HFFc6 (cell line): ENCODE data around the gene NEK6. TPM values are rescaled to one million over a fixed set of nuclear protein-coding genes. Genes with fewer than 3 reads are reported as not detected.

Experiments used
- DNase-seq: peaks from one replicate; pipeline ENCODE4 v3.0.0-alpha.2; 2018
- H3K27ac Mint-ChIP-seq: 2 replicates; pipeline ENCODE4 v1.8.0; 2020; ENCODE audit warnings: mild to moderate bottlenecking, mixed read lengths
- H3K27me3 Mint-ChIP-seq: 2 replicates; pipeline ENCODE4 v1.8.0; 2021; ENCODE audit warnings: mild to moderate bottlenecking, moderate library complexity, mixed read lengths; ENCODE audit not compliant: insufficient read depth
- H3K36me3 Mint-ChIP-seq: 2 replicates; pipeline ENCODE4 v1.8.0; 2021; ENCODE audit warnings: low read depth, mixed read lengths
- H3K4me1 Mint-ChIP-seq: 2 replicates; pipeline ENCODE4 v1.8.0; 2020; ENCODE audit warnings: low read depth, mixed read lengths
- H3K4me3 Mint-ChIP-seq: 2 replicates; pipeline ENCODE4 v1.8.0; 2020; ENCODE audit warnings: mild to moderate bottlenecking, moderate library complexity, mixed read lengths
- H3K9me3 Mint-ChIP-seq: 2 replicates; pipeline ENCODE4 v1.8.0; 2020; ENCODE audit warnings: mild to moderate bottlenecking, mixed read lengths
- CTCF ChIP-seq: fragments of 200-600 bp; sonication (generic); IDR thresholded peaks from 2 replicates; pipeline ENCODE4 v1.5.0; 2021; ENCODE audit warnings: antibody characterized with exemption, mild to moderate bottlenecking
- total RNA-seq, 6 experiments: library from RNA; stranded (reverse); fragmentation: NEBNext Ultra II Directional; extraction: Animal tissue kit (Norgen Biotek cat#: 25700); gene quantifications; 2 replicates in 1 of 6; 3 replicates in 5 of 6; pipeline ENCODE4 v1.2.3, GENCODE V29; 2021

NEK6 gene
- total RNA-seq, 6 experiments from 2014 or later = 66.5 to 81.1 (median 71.4) TPM

- no peak for TF ChIP-seq CTCF
- H3K27ac Mint-ChIP-seq = no peak overlapping the region
- no peak overlapping the region for H3K4me3 Mint-ChIP-seq
- peaks cover 20% of the 10 kb centered on the region; the same call in 1 of the 2 replicates for H3K36me3 Mint-ChIP-seq
- DNase-seq = no peak
- no peaks in the 10 kb centered on the region for H3K9me3 Mint-ChIP-seq
- peaks cover 6% of the 10 kb centered on the region for H3K27me3 Mint-ChIP-seq
- peaks cover 11% of the 10 kb centered on the region for H3K4me1 Mint-ChIP-seq
These were observed 65.1 kb downstream of the NEK6 start for GRCh38 chr9:124322618-124323432.

GRCh38 chr9:124323904-124324303 is 66.2 kb downstream of the NEK6 start:
- no peak for DNase-seq
- H3K4me3 Mint-ChIP-seq = no peak overlapping the region
- no peak for TF ChIP-seq CTCF
- H3K36me3 Mint-ChIP-seq = peaks cover 19% of the 10 kb centered on the region; the same call in 1 of the 2 replicates
- H3K9me3 Mint-ChIP-seq = no peaks in the 10 kb centered on the region
- no peak overlapping the region for H3K27ac Mint-ChIP-seq
- H3K4me1 Mint-ChIP-seq = peaks cover 11% of the 10 kb centered on the region
- H3K27me3 Mint-ChIP-seq = peaks cover 6% of the 10 kb centered on the region

- Mint-ChIP-seq H3K27me3 (no peaks in the 10 kb centered on the region; the same call in none of the 2 replicates), H3K27ac (no peak overlapping the region), H3K9me3 (no peaks in the 10 kb centered on the region), H3K4me3 (no peak overlapping the region), H3K36me3 (peaks cover 9% of the 10 kb centered on the region; the same call in 1 of the 2 replicates), H3K4me1 (no peaks in the 10 kb centered on the region)
- DNase-seq = no peak
- TF ChIP-seq CTCF = no peak
These were observed 68.1 kb downstream of the NEK6 start for GRCh38 chr9:124325816-124326215.

DNA sequence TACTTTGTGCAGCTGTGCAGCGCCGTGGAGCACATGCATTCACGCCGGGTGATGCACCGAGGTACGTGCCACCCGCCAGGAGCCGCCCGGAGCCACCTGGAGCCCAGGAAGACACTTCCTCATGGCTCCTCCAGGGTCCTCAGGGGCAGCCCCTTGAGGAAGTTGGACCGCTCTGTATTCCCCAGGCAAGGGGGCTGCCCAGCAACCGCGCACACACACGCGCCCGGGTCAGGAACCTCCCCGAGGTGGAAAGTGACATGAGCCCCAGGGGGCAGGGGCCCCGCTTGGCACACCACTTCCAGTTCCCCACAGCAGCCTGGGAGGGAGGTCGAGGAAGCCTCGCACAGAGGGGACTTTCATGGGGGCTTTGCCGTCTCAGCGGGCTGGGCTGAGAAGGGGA is 68.6 kb downstream of the NEK6 start:
- no peak for DNase-seq
- H3K4me3 Mint-ChIP-seq = no peak overlapping the region
- no peaks in the 10 kb centered on the region for H3K4me1 Mint-ChIP-seq
- no peaks in the 10 kb centered on the region; the same call in none of the 2 replicates for H3K27me3 Mint-ChIP-seq
- H3K9me3 Mint-ChIP-seq = no peaks in the 10 kb centered on the region
- H3K36me3 Mint-ChIP-seq = peaks cover 10% of the 10 kb centered on the region; the same call in 1 of the 2 replicates
- no peak overlapping the region for H3K27ac Mint-ChIP-seq
- no peak for TF ChIP-seq CTCF

- DNase-seq = no peak
- Mint-ChIP-seq H3K27me3 (no peaks in the 10 kb centered on the region; the same call in none of the 2 replicates), H3K4me1 (no peaks in the 10 kb centered on the region), H3K36me3 (peaks cover 10% of the 10 kb centered on the region; the same call in 1 of the 2 replicates), H3K4me3 (no peak overlapping the region), H3K27ac (no peak overlapping the region), H3K9me3 (no peaks in the 10 kb centered on the region)
- TF ChIP-seq CTCF = no peak
These were observed 69.7 kb downstream of the NEK6 start for GRCh38 chr9:124327491-124327890.
